DMS114 treated with DMSO at 0.1 percent for 48 hours (cell line): ENCODE measurements around the gene PIK3CA.
A peak's percentile ranks its signal among the peaks of the same experiment; 100 is the strongest.
"Not testable (repeated sequence)": the region's sequence is repeated elsewhere in the genome, so short reads cannot be mapped to it uniquely, and the experiment has no call there.

Experiments
- DNase-seq: peaks from one replicate; lab custom pipeline; 2025; ENCODE audit not compliant: unreplicated experiment; lab: John Stamatoyannopoulos, UW

Gene PIK3CA

DNA sequence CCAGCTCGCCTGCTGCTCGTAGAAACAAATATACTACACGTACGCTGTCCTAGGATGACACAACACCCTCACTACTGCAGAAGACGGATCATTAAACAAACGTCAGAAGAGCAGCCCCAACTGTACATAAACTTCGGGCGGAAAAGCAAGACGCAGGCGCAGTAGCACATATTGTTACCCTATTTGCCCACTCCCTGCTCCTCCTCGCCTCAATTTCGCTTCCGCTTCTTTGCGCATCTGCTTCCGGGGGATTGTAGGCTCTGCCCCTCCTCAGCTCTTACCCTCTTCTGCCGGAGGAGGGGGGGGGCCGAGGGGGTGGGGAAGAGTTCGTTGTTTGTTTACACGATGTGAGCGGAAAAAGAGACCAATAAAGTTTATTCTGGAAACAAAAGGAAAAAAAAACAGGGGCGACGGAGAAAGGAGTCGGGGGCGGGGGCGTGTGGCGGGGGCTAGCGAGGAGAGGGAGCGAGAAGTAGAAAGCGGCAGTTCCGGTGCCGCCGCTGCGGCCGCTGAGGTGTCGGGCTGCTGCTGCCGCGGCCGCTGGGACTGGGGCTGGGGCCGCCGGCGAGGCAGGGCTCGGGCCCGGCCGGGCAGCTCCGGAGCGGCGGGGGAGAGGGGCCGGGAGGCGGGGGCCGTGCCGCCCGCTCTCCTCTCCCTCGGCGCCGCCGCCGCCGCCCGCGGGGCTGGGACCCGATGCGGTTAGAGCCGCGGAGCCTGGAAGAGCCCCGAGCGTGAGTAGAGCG lies at the start of gene PIK3CA:
PIK3CA (plus strand) TSS at position 485 of the 743 bp plus-strand sequence. CDS start 50,469 bp downstream, outside the sequence.
- peak; percentile 99 for DNase-seq

DNA sequence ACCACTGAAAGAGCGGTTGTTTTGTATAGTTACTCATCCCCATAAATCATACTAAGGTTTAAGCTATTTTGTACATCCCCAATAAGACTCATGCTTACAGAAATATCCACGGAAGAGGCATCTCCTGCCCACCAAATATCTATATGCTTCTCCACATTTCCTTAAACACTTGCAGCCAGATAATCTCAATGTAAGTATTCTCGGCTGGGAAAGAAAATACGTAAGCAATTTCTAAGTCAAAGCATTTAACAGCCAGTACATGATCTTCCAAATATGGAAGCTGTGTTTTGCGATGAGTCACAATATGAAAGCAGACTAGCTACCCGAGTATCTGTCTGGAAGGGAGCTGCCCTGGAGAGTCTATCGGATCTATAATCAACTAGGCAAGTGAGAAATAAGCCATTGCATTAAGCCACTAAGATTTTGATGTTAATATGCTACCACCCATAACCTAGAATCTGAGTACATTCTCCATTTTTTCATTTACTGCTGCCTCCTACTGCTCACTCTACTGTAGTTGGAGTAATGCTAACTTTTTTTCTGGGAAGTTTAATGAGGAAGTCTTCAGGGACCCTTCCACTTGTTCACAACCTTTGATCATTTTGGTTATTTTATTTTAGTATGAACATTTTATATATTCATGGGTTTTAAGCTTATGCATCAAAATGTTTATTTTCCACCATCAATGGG lies 49.6 kb upstream of the PIK3CA start:
- no peak for DNase-seq

DNA sequence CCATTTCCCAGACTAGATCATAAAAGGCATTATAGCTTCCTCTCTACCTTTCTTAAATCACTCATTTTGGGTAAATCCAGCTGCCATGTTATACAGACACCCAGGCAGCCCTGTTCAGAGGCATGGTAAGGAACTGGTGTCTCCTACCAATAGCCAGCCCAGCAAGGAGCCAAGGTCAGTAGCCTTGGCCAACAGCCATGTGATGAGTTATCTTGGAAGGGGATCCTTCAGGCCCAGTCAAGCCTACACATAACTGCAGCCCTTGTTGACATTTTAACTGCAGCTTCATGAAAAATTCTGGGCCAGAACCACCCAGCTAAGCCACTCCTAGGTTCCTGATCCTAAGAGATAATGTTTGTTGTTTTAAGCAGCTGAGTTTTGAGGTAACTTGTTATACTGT lies 47.5 kb upstream of the PIK3CA start:
- no peak for DNase-seq

DNA sequence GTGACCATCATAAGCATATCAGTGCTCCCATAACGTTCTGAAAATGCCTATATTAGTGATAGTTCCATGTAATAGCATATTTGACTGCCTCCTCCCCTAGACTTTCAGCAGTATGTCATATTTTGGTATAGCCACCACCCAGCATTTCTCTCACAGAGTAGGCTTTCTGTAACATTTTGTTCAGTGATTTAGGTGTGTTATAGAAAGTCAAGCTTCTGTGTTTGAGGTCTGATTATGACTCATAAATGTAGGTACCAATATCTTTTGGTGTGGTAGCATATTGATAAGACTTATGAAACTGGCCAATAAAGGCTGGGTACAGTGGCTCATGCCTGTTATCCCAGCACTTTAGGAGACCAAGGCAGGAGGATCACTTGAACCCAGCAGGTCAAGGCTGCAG lies 42.3 kb upstream of the PIK3CA start:
- DNase-seq: no peak

DNA sequence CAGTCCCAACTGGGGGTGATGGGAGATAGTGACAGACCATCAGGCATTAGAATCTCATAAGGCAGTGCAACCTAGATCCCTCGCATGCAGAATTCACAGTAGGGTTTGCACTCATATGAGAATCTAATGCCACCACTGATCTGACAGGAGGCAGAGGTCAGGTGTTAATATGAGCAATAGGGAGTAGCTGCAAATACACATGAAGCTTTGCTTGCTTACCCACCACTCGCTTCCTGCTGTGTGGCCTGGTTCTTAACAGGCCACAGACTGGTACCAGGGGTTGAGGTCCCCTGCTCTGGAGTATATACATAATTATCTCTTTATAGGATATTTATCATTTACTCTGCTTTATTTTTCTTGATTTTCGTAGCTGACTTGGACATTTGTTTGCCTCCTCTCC lies 40.5 kb upstream of the PIK3CA start:
- no peak for DNase-seq

DNA sequence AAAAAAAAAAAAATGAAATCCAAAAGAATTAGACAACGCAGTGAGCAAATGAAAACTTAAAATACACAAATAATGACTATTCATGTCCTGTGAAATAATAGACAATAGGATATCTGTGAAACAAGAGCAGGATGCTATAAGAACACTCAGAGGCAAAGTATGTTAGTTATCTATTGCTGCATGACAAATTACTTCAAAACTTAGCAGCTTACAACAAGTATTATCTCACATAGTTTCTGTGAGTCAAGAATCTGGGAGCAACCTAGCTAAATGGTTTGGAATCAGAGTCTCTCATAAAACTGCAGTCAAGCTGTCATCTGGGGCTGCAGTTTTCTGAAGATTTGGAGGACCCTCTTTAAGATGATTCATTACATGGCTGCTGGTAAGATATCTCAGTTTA lies 40.1 kb upstream of the PIK3CA start:
- DNase-seq: no peak

DNA sequence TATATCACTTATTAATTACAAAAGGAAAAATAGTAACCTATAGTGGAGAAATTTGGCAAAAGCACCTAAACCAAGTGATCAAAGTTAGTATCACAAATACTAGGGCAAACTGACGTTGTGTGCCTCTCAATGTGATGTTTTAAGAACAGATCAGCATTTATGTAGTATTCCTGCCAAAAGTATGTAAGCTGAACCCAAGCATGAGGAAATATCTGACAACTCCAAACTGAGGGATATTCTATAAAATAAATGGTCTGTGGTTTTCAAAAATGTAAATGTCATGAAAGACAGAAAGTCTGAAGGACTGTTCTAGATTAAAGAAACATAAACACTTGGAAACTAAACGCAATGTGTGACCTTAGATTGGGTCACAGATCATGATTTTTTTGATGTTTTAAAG lies 34.3 kb upstream of the PIK3CA start:
- DNase-seq: no peak

DNA sequence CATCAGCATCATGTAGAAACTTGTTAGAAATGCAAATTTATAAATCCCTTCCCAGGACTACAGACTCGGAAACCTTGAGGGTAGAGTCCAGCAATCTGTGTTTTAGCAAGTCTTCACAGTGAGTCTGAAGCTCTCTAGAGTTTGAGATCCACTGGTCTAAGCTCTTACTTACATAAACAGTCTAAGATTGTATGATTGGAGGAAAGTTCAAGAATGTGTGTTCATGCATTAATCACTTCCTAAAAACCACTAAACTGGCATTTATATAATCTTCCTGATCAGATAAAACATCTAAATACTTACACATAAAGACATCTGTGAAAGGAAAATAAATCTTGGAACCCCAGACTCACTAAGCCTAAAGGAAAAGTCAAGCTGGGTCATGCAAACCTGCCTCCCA lies 32.7 kb upstream of the PIK3CA start:
- not testable (repeated sequence) for DNase-seq

DNA sequence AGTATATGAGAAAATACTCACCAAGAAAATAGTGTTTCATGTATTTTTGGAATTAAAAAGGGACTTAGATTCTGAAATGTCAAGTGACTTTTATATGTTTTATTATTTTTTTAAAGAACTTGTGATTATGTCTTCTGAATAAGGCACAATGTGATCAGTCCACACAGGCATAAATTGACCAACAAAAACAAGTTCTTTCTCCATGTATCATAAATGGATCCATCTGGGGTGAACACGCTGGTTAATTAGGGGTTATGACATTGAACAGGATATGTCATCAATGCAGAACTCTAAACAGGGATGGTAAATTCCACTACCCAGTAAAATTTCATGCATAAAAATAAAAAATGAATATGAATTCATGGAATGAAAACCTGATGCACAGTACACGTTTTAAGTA lies 31.3 kb upstream of the PIK3CA start:
- no peak for DNase-seq

DNA sequence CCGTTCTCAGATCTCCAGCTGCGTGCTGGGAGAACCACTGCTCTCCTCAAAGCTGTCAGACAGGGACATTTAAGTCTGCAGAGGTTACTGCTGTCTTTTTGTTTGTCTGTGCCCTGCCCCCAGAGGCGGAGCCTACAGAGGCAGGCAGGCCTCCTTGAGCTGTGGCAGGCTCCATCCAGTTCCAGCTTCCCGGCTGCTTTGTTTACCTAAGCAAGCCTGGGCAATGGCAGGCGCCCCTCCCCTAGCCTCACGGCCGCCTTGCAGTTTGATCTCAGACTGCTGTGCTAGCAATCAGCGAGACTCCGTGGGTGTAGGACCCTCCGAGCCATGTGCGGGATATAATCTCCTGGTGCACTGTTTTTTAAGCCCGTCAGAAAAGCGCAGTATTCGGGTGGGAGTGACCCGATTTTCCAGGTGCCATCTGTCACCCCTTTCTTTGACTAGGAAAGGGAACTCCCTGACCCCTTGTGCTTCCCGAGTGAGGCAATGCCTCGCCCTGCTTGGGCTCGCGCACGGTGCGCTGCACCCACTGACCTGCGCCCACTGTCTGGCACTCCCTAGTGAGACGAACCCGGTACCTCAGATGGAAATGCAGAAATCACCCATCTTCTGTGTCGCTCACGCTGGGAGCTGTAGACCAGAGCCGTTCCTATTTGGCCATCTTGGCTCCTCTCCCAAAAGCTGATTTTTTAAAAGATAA lies 15.8 kb upstream of the PIK3CA start:
- DNase-seq: not testable (repeated sequence)

DNA sequence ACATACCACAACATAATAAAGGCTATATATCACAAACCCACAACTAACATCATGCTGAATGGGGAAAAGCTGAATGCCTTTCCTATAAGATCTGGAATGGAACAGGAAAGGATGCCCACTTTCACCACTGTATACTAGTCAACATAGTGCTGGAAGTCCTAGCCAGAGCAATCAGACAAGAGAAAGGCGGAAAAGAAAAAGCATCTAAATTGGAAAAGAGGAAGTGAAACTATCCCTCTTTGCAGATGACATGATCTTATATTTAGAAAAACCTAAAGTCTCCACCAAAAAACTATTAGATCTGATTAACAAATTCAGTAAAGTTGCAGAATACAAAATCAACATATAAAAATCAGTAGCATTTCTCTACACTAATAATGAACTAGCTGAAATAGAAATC lies 14.6 kb upstream of the PIK3CA start:
- no peak for DNase-seq

DNA sequence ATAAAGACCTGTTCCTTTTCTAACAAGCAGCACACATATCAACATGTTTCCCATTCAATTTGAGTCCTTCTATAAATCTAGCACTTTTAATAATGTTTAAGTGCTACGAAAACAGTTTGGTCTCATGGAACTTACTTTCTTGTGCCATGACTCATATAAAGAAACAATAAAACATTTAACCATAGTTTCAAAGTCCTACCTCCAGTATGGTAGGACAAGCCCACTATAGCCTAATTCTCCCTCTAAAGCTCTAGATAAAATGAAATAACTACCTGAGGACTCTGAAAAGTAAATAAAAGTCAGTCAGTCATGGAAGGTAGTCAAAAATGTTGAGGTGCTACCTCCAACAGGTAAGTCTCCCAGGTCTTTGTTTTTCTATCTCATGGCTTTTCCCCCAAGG lies 12.0 kb upstream of the PIK3CA start:
- no peak for DNase-seq

DNA sequence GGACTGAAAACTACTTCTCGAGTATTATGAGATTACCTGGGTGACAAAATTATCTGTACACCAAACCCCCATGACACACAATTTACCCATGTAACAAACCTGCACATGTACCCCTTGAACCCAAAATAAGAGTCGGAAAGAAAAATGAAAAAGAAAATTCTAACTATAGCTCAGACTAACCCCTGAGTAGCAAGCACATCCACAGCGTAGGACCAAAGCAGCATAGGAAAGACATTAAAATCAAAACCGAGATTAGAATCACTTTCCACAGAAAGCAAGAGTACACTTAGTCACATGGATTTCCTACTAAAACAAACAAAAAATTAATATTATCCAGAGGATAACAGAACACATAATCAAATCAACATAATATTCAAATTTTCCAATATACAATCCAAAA lies 6.3 kb upstream of the PIK3CA start:
- DNase-seq: no peak

DNA sequence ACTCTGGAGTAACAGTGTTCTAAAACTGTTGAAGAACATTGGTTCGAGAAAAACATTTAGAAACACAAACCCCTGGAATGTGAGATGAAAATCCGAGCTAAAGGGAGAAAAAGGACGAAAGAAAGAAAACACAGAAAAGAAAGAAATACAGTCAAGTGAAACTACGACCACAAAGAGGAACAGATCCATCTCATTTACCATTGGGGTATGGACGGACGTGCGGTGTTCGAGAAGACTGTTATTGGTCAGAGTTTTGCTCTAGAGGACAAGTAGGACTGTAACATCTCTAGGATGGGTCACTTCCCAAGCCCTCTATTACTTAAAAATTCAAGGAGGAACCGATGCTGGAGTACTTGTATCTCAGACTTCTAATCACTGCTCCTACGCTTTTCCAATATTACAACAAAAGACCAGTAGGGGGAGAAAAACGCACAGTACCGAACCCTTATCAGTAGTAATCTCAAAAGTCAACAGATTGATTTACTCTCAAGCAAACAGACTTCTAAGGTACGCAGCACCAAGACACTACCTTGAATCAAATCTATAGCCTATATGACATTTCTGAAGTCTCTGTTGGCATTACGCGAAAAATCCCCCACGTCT lies 1.1 kb upstream of the PIK3CA start:
- peak; percentile 80 for DNase-seq

DNA sequence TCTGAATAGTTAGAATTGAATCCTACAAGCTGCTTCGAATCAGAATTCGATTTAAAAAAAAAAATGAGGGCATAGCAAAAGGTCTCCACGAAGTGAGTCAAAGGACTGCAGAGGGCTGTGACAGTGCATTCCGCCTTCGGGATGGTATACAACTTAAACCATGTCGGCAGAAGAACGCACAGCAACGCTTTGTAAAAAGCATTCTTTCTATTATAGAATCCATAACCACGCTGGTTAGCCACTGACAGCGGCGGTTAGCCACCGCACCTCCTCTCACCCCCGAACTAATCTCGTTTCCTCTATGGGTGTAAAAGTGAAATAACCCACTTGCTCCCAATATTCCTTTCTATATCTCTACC lies 664 bp upstream of the PIK3CA start:
- no peak for DNase-seq

DNA sequence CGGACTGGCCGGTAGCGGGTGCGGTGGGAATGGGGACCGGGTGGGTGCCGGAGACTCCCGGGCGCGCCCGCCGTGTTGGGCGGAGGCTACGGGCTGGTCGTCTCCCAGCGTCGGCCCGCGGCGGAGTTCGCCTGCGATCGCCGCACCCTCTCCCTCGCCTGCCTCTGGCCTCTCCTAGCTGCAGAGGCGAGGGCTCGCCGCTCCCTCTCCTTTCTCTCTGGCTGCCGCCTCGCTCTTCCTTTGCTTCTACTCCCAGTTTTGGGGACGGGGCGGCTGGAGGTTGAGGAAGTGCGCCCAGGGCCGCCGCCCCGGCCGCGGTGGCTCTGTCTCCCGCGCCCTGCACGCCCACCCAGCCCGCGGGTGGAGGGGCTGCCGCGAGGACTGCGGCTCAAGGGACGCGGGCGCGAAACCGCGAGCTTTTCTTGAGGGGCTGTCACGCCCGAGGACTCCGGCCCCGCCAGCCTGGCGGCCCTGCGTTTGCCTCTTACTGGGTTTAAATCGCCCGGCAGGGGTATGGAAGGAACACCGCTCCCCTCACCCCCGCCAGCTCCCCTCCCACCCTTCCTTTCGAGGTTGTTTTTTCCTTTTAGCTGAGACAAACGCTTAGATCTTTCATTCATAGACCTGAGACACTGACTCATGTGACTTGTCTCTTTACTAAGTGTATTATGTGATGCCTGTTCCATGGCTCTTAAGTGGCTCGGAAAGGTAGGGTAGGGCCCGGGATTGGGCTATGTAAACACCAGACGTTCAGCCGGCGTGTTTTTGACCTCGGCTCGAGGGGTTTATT lies 654 bp downstream of the PIK3CA start:
- DNase-seq: no peak

DNA sequence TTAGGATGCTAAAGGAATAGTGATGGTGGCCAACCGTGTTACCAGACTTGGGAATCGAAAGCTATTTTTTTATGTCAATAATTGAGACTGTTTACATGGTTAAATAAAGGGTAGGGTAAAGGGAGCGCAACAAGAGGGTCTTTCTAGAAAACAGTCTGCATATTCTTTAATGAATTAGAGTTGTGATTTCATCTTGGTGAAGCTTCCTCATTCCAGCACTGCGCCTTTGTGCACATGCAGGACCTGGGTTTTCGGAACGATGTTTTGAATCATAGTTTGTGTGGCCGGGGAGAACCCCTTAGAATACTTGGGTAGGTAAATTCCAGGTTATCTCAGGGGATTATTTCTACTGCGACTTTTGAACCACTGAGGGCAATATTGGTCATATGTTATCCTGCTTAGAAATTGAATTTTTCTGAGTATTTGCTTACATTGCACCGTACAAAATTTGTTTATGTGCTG lies 1.3 kb downstream of the PIK3CA start:
- DNase-seq: no peak

DNA sequence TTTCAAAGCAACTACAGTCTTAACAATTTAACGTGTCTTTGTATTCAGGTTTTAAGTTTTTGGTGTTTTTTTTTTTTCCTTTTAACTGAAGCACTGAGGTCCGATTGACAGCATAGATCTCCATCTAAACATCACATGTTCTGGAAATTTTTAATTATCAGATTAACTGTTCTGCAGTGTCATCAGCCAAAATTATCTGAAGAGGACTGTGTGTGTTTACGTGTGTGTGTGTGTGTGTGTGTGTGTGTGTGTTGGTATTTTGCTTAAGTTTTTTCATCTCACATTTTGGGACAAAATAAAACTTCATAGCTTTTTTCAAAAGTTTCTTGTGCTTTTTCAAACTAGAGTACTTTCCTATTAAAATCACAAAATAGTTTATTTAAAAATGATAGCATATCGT lies 1.8 kb downstream of the PIK3CA start:
- DNase-seq: no peak

DNA sequence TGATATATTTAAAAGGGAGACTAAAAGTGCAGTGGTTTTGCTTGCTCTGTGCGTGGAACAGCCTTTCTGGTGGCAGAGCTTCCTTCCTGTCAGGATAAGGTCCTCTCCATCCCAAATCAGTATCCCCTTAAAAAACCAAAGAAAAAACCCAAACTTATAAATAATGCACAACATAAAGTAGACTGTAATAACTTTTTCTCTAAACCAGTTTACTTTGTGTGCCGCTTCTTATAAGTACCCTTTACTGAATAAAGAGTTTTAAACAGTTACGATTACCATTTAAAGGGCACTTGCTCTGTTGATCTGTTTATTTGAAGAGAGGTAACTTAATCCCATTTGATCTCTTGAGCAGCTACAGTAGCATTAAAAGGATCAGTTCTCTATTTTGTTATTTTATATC lies 2.5 kb downstream of the PIK3CA start:
- DNase-seq: no peak

DNA sequence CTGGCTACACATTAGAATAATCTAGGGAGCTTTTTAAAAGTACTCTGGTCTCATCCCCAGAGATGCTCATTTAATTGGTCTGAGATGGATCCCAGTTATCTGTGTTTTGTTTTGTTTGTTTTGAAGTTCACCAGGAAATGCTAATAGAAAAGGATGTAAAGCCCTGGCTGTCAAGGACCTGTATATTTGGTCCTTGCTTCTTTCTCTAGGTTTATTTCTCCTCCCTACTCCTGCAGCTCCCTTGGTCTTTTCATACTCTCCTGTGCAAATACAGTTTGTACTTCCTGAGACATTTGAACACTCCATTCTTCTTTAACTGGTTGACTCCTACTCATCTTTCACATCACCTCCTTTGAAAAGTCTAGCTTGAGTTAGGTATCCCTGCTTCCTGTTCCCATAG lies 3.3 kb downstream of the PIK3CA start:
- no peak for DNase-seq

DNA sequence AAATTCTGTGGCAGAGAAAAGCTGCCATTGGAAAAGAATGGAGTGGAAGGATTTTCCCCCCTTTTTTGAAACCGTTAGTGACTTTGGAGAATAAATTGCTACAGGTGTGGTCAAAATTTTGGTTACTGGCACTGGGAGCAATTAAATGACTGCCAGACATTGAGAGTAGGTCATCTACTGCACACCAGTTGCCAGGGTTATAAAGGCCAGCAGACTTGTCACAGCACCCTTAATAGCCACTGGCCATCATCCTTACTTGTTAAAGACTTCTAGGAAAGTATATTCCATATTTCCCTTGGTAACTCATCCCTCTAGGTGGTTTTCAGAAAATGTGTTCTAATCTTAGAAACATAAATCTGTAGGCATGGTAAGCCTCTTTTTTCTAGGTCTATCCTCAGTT lies 8.0 kb downstream of the PIK3CA start:
- no peak for DNase-seq
